GM12878 (cell line): ENCODE data around the gene BRINP2. TPM values are rescaled to one million over a fixed set of nuclear protein-coding genes. Genes with fewer than 3 reads are reported as not detected.

ENCODE experiments used
- ATAC-seq: fragments of 200-7000 bp; cut with Tn5 transposase; 3 replicates; pipeline ENCODE4 v1.9.1; 2020; ENCODE audit warnings: mild to moderate bottlenecking, moderate library complexity
- BruUV-seq: library from RNA; stranded (reverse); fragments of 400-500 nt; replicated peaks from 2 replicates; lab custom pipeline; 2021; lab: Mats Ljungman, UMichigan
- CTCF ChIA-PET: fragments of 300-600 bp; sonication (Branson Sonifier 250); formaldehyde crosslinking; extraction: SDS; loops from one replicate; lab custom pipeline; 2021; ENCODE audit warnings: inconsistent platforms; lab: Yijun Ruan, JAX
- POLR2A ChIA-PET: fragments of 350-600 bp; formaldehyde crosslinking; extraction: SDS; loops from one replicate; lab custom pipeline; 2021; ENCODE audit warnings: inconsistent platforms; lab: Charles Lee
- RAD21 ChIA-PET: fragments of 300-600 bp; sonication (Branson Sonifier 250); formaldehyde crosslinking; loops from one replicate; lab custom pipeline; 2023; ENCODE audit warnings: antibody characterized with exemption; ENCODE audit not compliant: unreplicated experiment; lab: Charles Lee
- SMC1A ChIA-PET: fragments of 300-600 bp; sonication (Branson Sonifier 250); formaldehyde crosslinking; loops from one replicate; lab custom pipeline; 2023; ENCODE audit not compliant: unreplicated experiment, uncharacterized antibody; lab: Charles Lee
- DNase-seq: peaks from one replicate; pipeline ENCODE4 v3.0.0-alpha.2; 2011; ENCODE audit warnings: low read depth, low spot score
- FAIRE-seq: peaks from 3 replicates; lab custom pipeline; 2011; peaks lifted over from hg19 to GRCh38; lab: Jason Lieb, UNC
- H2AFZ ChIP-seq: 2 replicates; pipeline ENCODE4 v1.6.0; 2011; ENCODE audit warnings: low read depth, low read length, control low read depth; ENCODE audit not compliant: control insufficient read depth
- H3K27ac ChIP-seq: 2 replicates; pipeline ENCODE4 v1.5.1; 2011; ENCODE audit warnings: control low read depth; ENCODE audit not compliant: control insufficient read depth, insufficient read depth
- H3K27me3 ChIP-seq, 2 experiments: replicated peaks in 1 of 2; 2 replicates each; pipeline versions ENCODE4 v1.6.0 to v1.6.1; 2011; ENCODE audit warnings: low read length in 1 of 2; ENCODE audit not compliant: control insufficient read depth in 2 of 2, insufficient read depth in 2 of 2
- H3K36me3 ChIP-seq, 2 experiments: 2 replicates each; pipeline ENCODE4 v1.5.1; 2011; ENCODE audit warnings: low read length in 1 of 2; ENCODE audit not compliant: control insufficient read depth in 2 of 2, insufficient read depth in 2 of 2
- H3K4me1 ChIP-seq: 2 replicates; pipeline ENCODE4 v1.6.1; 2011; ENCODE audit warnings: mild to moderate bottlenecking, low read length, moderate library complexity, mixed read lengths; ENCODE audit not compliant: control insufficient read depth, insufficient read depth
- H3K4me2 ChIP-seq: 2 replicates; pipeline ENCODE4 v1.6.0; 2011; ENCODE audit warnings: control low read depth; ENCODE audit not compliant: control insufficient read depth, insufficient read depth
- H3K4me3 ChIP-seq: fragments of 200-600 bp; sonication (generic); 2 replicates; pipeline ENCODE4 v1.5.1; 2016
- H3K79me2 ChIP-seq: 2 replicates; pipeline ENCODE4 v1.6.0; 2011; ENCODE audit warnings: low read length; ENCODE audit not compliant: control insufficient read depth, insufficient read depth
- H3K9ac ChIP-seq: 2 replicates; pipeline ENCODE4 v1.8.0; 2011; ENCODE audit warnings: low read length, control low read depth, mixed read lengths; ENCODE audit not compliant: control insufficient read depth, insufficient read depth
- H3K9me3 ChIP-seq: replicated peaks from 3 replicates; pipeline ENCODE4 v1.5.1; 2011; ENCODE audit warnings: mild to moderate bottlenecking, low read length; ENCODE audit not compliant: control insufficient read depth, insufficient read depth
- H4K20me1 ChIP-seq: 2 replicates; pipeline ENCODE4 v1.6.0; 2011; ENCODE audit not compliant: control insufficient read depth, insufficient read depth
- CBX3 ChIP-seq: fragments of 200-600 bp; sonication (generic); IDR thresholded peaks from 2 replicates; pipeline ENCODE4 v1.6.1; 2016; ENCODE audit warnings: low read depth, borderline replicate concordance
- ETV6 ChIP-seq, 2 experiments: fragments of 450-650 bp in 1 of 2; IDR thresholded peaks in 1 of 2; conservative IDR thresholded peaks in 1 of 2; 2 replicates each; pipeline ENCODE4 v1.6.1; 2014; ENCODE audit warnings: antibody characterized with exemption in 1 of 2, borderline replicate concordance in 1 of 2, low read depth in 1 of 2, mild to moderate bottlenecking in 1 of 2, moderate library complexity in 1 of 2
- HDGF ChIP-seq: fragments of 450-650 bp; IDR thresholded peaks from 2 replicates; pipeline ENCODE4 v1.6.1; 2016; ENCODE audit warnings: antibody characterized with exemption
- LARP7 ChIP-seq: fragments of 450-650 bp; IDR thresholded peaks from 2 replicates; pipeline ENCODE4 v1.6.1; 2017; ENCODE audit warnings: mild to moderate bottlenecking
- MEF2B ChIP-seq: fragments of 450-650 bp; IDR thresholded peaks from 2 replicates; pipeline ENCODE4 v1.6.1; 2018; ENCODE audit warnings: mild to moderate bottlenecking, moderate library complexity; ENCODE audit not compliant: partially characterized antibody, poor library complexity, severe bottlenecking
- MYC ChIP-seq: IDR thresholded peaks from 2 replicates; pipeline ENCODE4 v1.6.1; 2011; ENCODE audit warnings: mild to moderate bottlenecking, low read length, moderate library complexity, inconsistent platforms; ENCODE audit not compliant: insufficient read depth, insufficient replicate concordance, insufficient read length, severe bottlenecking
- NR2C2 ChIP-seq: IDR thresholded peaks from 2 replicates; pipeline ENCODE4 v1.6.1; 2011; ENCODE audit warnings: borderline replicate concordance, low read depth; ENCODE audit not compliant: control insufficient read depth, insufficient read length
- PAX5 ChIP-seq: IDR thresholded peaks from 2 replicates; pipeline ENCODE4 v1.6.1; 2011; ENCODE audit warnings: low read depth, low read length, borderline replicate concordance
- RCOR1 ChIP-seq: conservative IDR thresholded peaks from 2 replicates; pipeline ENCODE4 v1.6.1; 2012; ENCODE audit warnings: low read depth, low read length, improper control_type of control experiment
- SUZ12 ChIP-seq: fragments of 200-600 bp; sonication (generic); IDR thresholded peaks from one replicate; pipeline ENCODE4 v1.6.1; 2018; ENCODE audit warnings: antibody characterized with exemption, mild to moderate bottlenecking; ENCODE audit not compliant: unreplicated experiment
- ZNF24 ChIP-seq: fragments of 450-650 bp; IDR thresholded peaks from 2 replicates; pipeline ENCODE4 v1.6.1; 2017; ENCODE audit warnings: antibody characterized with exemption, mild to moderate bottlenecking
- WGBS: methylation state at CpG from one replicate; pipeline ENCODE4 v1.1.6; 2016; ENCODE audit warnings: low lambda C conversion rate; ENCODE audit not compliant: insufficient replicate concordance, insufficient coverage; ENCODE audit errors: missing lambda C conversion rate; 5-methylcytosine and 5-hydroxymethylcytosine counted together
- in situ Hi-C: fragments of 300-500 bp; cut with MboI; formaldehyde crosslinking; loops from 9 replicates; pipeline ENCODE4 v1.14.3; 2018; ENCODE audit warnings: mixed read lengths
- intact Hi-C: fragments of 100-400 bp; cut with micrococcal nuclease; formaldehyde crosslinking; loops from one replicate; pipeline ENCODE4 v1.14.2; 2022; ENCODE audit not compliant: unreplicated experiment
- polyA plus RNA-seq, 11 experiments: library from polyadenylated mRNA; depleted of rRNA in 4 of 11; unstranded in 6 of 11; stranded (reverse) in 5 of 11; fragments of >200 nt; fragmentation: Nextera tagmentation in 4 of 11; fragmentation: Illumina TruSeq in 1 of 11; extraction: Ambion mirVana in 4 of 11; extraction: Trizol in 1 of 11; gene quantifications; 1 replicate in 1 of 11; 2 replicates in 10 of 11; pipeline versions ENCODE4 v1.2.1 to v1.2.3, GENCODE V29; 2011 to 2016; ENCODE audit warnings: inconsistent platforms in 2 of 11, missing spikeins in 2 of 11, low read depth in 1 of 11
- total RNA-seq, 4 experiments: library from RNA; depleted of rRNA in 3 of 4; stranded (reverse); fragments of >200 nt in 3 of 4; fragmentation: Illumina TruSeq in 1 of 4; extraction: Trizol in 1 of 4; gene quantifications; 2 replicates each; pipeline versions ENCODE4 v1.2.1 to v1.2.3, GENCODE V29; 2013 to 2021
- TF ChIP-seq, protein P1 (sequence below): IDR thresholded peaks from 2 replicates; pipeline ENCODE4 v1.6.1; 2011; ENCODE audit warnings: mild to moderate bottlenecking, low read depth, low read length, moderate library complexity; ENCODE audit not compliant: insufficient replicate concordance
- TF ChIP-seq, protein P2 (sequence below): fragments of 450-650 bp; IDR thresholded peaks from 2 replicates; pipeline ENCODE4 v1.6.1; 2017; ENCODE audit warnings: low read depth, mild to moderate bottlenecking, moderate library complexity
- TF ChIP-seq, protein P3 (sequence below): fragments of 450-650 bp; IDR thresholded peaks from 2 replicates; pipeline ENCODE4 v1.6.1; 2014; ENCODE audit warnings: mild to moderate bottlenecking
- TF ChIP-seq, protein P4 (sequence below): IDR thresholded peaks from 2 replicates; pipeline ENCODE4 v1.6.1; 2012; ENCODE audit warnings: low read depth, low read length, improper control_type of control experiment
- TF ChIP-seq, protein P5 (sequence below): fragments of 450-650 bp; conservative IDR thresholded peaks from 2 replicates; pipeline ENCODE4 v1.6.1; 2017; ENCODE audit warnings: mild to moderate bottlenecking, moderate library complexity

Gene BRINP2
- total and polyA plus RNA-seq, 10 of the 15 experiments (the other 5 are each of a cell fraction or from before 2014, with no cell fraction given), result 0.03 TPM; not detected in 9

DNA sequence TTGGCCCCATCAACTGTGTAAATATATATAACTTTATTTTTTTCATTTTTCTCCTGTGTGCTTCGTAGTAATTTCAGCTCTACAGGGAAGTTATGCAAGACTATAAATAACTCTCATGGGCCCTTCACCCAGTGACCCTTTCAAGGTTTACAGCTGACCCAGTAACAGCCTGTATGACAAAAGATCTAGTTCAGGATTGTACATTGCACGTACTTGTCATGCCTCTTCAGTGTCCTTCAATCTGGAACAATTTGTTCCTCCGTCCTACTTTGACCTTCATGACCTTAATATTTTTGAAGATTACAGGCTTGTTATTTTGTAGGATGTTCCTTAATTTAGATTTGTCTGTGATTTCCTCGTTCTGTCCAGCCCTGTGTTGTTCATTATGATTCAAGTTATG, 40.5 kb downstream of the BRINP2 start:
- ChIA-PET POLR2A (no interaction called here), SMC1A (no interaction called here), RAD21 (no interaction called here), CTCF (interaction anchor here (1.5 kb wide), 1 partner anchor 44 kb away, joined by 3 read pairs; no protein-coding TSS in a partner anchor)
- WGBS, result 8% methylated on average over 4 of the region's 4 CpGs
- no peak overlapping the region for H3K4me2 ChIP-seq
- H3K27me3 ChIP-seq, result no peaks in the 10 kb centered on the region
- no TSS peak for BruUV-seq
- in situ Hi-C loops (no loop called here), intact Hi-C loops (no loop called here)
- H3K27ac ChIP-seq, result no peak overlapping the region
- no peaks in the 10 kb centered on the region for H3K4me1 ChIP-seq
- no peaks in the 10 kb centered on the region for H3K36me3 ChIP-seq
- H3K79me2 ChIP-seq, result no peaks in the 10 kb centered on the region
- H2AFZ ChIP-seq, result no peak overlapping the region
- no peaks in the 10 kb centered on the region for H4K20me1 ChIP-seq
- no peak overlapping the region for H3K4me3 ChIP-seq
- no peak overlapping the region for H3K9ac ChIP-seq
- DNase-seq (no peak), ATAC-seq (no peak), FAIRE-seq (no peak)
- no peaks in the 10 kb centered on the region for H3K9me3 ChIP-seq
- TF ChIP-seq HDGF (no peak), ETV6 (conservative IDR thresholded peaks at IDR 0.05 in 1 of 2, IDR thresholded peaks at IDR 0.05 in 1 of 2; ENCODE audit: borderline replicate concordance in 1 of 2, low read depth in 1 of 2) (no peak), PAX5 (no peak), CBX3 (no peak), ZNF24 (no peak), NR2C2 (no peak), MEF2B (no peak), MYC (no peak), SUZ12 (no peak), RCOR1 (no peak), LARP7 (no peak)
- TF ChIP-seq, protein P1, sequence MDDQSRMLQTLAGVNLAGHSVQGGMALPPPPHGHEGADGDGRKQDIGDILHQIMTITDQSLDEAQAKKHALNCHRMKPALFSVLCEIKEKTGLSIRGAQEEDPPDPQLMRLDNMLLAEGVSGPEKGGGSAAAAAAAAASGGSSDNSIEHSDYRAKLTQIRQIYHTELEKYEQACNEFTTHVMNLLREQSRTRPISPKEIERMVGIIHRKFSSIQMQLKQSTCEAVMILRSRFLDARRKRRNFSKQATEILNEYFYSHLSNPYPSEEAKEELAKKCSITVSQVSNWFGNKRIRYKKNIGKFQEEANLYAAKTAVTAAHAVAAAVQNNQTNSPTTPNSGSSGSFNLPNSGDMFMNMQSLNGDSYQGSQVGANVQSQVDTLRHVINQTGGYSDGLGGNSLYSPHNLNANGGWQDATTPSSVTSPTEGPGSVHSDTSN, result no peak
- TF ChIP-seq, protein P2, sequence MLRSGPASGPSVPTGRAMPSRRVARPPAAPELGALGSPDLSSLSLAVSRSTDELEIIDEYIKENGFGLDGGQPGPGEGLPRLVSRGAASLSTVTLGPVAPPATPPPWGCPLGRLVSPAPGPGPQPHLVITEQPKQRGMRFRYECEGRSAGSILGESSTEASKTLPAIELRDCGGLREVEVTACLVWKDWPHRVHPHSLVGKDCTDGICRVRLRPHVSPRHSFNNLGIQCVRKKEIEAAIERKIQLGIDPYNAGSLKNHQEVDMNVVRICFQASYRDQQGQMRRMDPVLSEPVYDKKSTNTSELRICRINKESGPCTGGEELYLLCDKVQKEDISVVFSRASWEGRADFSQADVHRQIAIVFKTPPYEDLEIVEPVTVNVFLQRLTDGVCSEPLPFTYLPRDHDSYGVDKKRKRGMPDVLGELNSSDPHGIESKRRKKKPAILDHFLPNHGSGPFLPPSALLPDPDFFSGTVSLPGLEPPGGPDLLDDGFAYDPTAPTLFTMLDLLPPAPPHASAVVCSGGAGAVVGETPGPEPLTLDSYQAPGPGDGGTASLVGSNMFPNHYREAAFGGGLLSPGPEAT, result no peak
- TF ChIP-seq, protein P3, sequence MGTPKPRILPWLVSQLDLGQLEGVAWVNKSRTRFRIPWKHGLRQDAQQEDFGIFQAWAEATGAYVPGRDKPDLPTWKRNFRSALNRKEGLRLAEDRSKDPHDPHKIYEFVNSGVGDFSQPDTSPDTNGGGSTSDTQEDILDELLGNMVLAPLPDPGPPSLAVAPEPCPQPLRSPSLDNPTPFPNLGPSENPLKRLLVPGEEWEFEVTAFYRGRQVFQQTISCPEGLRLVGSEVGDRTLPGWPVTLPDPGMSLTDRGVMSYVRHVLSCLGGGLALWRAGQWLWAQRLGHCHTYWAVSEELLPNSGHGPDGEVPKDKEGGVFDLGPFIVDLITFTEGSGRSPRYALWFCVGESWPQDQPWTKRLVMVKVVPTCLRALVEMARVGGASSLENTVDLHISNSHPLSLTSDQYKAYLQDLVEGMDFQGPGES, result no peak
- TF ChIP-seq, protein P4, sequence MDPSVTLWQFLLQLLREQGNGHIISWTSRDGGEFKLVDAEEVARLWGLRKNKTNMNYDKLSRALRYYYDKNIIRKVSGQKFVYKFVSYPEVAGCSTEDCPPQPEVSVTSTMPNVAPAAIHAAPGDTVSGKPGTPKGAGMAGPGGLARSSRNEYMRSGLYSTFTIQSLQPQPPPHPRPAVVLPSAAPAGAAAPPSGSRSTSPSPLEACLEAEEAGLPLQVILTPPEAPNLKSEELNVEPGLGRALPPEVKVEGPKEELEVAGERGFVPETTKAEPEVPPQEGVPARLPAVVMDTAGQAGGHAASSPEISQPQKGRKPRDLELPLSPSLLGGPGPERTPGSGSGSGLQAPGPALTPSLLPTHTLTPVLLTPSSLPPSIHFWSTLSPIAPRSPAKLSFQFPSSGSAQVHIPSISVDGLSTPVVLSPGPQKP, result no peak
- TF ChIP-seq, protein P5, sequence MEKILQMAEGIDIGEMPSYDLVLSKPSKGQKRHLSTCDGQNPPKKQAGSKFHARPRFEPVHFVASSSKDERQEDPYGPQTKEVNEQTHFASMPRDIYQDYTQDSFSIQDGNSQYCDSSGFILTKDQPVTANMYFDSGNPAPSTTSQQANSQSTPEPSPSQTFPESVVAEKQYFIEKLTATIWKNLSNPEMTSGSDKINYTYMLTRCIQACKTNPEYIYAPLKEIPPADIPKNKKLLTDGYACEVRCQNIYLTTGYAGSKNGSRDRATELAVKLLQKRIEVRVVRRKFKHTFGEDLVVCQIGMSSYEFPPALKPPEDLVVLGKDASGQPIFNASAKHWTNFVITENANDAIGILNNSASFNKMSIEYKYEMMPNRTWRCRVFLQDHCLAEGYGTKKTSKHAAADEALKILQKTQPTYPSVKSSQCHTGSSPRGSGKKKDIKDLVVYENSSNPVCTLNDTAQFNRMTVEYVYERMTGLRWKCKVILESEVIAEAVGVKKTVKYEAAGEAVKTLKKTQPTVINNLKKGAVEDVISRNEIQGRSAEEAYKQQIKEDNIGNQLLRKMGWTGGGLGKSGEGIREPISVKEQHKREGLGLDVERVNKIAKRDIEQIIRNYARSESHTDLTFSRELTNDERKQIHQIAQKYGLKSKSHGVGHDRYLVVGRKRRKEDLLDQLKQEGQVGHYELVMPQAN, result no peak
